ENCODE measurements around the gene RCOR3.

GRCh38 chr1:211318576-211319280 is 59.6 kb downstream of the RCOR3 start:
- TF ChIP-seq POLR2A (IDR thresholded peaks at IDR 0.05; ENCODE audit: low read depth, low read length) (no peak), TAF1 (IDR thresholded peaks at IDR 0.05; ENCODE audit: borderline replicate concordance, low read depth, low read length) (no peak), POLR2AphosphoS5 (IDR thresholded peaks at IDR 0.05; ENCODE audit: low read depth, low read length) (no peak)
